Breast epithelium (tissue), 4 donors: ENCODE data around the gene AHDC1. TPM values are rescaled to one million over a fixed set of nuclear protein-coding genes. Genes with fewer than 3 reads are reported as not detected.
A peak's percentile ranks its signal among the peaks of the same experiment; 100 is the strongest.

ENCODE experiments used
- DNase-seq, 2 donors: peaks; one replicate each; pipeline ENCODE4 v3.0.0-alpha.2; 2019; ENCODE audit warnings: low spot score in 2 of 2
- H3K27ac ChIP-seq, 2 donors: fragments of 200-600 bp; sonication (generic) in 1 of 2; one replicate each; pipeline ENCODE4 v1.5.1; 2016 to 2019; ENCODE audit warnings: mild to moderate bottlenecking in 1 of 2
- H3K27me3 ChIP-seq, 2 donors: fragments of 200-600 bp; sonication (generic) in 1 of 2; one replicate each; pipeline versions ENCODE4 v1.5.1 to v1.6.0; 2017 to 2019; ENCODE audit warnings: control low read depth in 1 of 2, mild to moderate bottlenecking in 1 of 2
- H3K36me3 ChIP-seq: fragments of 200-600 bp; one replicate; pipeline ENCODE4 v1.5.1; 2019
- H3K4me1 ChIP-seq, 2 donors: fragments of 200-600 bp; sonication (generic); one replicate each; pipeline ENCODE4 v1.5.1; 2016 to 2019; ENCODE audit warnings: control low read depth in 1 of 2
- H3K4me3 ChIP-seq, 3 donors: fragments of 200-600 bp; sonication (generic); 1 replicate in 2 of 3; 2 replicates in 1 of 3; pipeline ENCODE4 v1.5.1; 2016 to 2019; ENCODE audit warnings: mild to moderate bottlenecking in 3 of 3, moderate library complexity in 2 of 3
- H3K9me3 ChIP-seq, 2 donors: fragments of 200-600 bp; sonication (generic) in 1 of 2; one replicate each; pipeline ENCODE4 v1.5.1; 2016 to 2019; ENCODE audit warnings: control low read depth in 1 of 2
- CTCF ChIP-seq, 3 donors: fragments of 450-650 bp; IDR thresholded peaks; one replicate each; pipeline ENCODE4 v1.5.1; 2016 to 2017; ENCODE audit warnings: antibody characterized with exemption in 3 of 3, mild to moderate bottlenecking in 3 of 3, moderate library complexity in 3 of 3
- POLR2A ChIP-seq: fragments of 450-650 bp; IDR thresholded peaks from one replicate; pipeline ENCODE4 v1.6.1; 2016; ENCODE audit warnings: antibody characterized with exemption, mild to moderate bottlenecking, moderate library complexity
- POLR2AphosphoS5 ChIP-seq, 3 donors: sonication (generic); formaldehyde crosslinking; IDR thresholded peaks; one replicate each; pipeline ENCODE4 v1.6.1; 2017; ENCODE audit warnings: antibody characterized with exemption in 3 of 3
- intact Hi-C: fragments of 100-400 bp; cut with DNase I; formaldehyde crosslinking; loops from one replicate; pipeline ENCODE4 v1.15.1; 2023; ENCODE audit warnings: low total_unique reads
- total RNA-seq, 3 donors: library from RNA; depleted of rRNA; stranded (reverse); fragments of >200 nt; gene quantifications; one replicate each; pipeline ENCODE4 v1.1.0, GENCODE V29; 2016

The AHDC1 gene
- total RNA-seq, 3 donors from 2014 or later = 10.7 to 17.1 (median 15.4) TPM

GRCh38 chr1:27609618-27610240, 5.8 kb upstream of the AHDC1 start:
- Histone ChIP-seq H3K27ac (no peak overlapping the region), H3K9me3 (no peaks in the 10 kb centered on the region)
- TF ChIP-seq POLR2AphosphoS5 (IDR thresholded peaks at IDR 0.05) (no peak), POLR2A (no peak), CTCF (IDR thresholded peaks at IDR 0.05) (no peak)

GRCh38 chr1:27609210-27609555, 5.2 kb upstream of the AHDC1 start:
- H3K4me3 ChIP-seq = no peak overlapping the region
- H3K4me1 ChIP-seq = no peaks in the 10 kb centered on the region
- H3K27me3 ChIP-seq = no peaks in the 10 kb centered on the region
- H3K36me3 ChIP-seq = no peaks in the 10 kb centered on the region
- no peak for DNase-seq
- intact Hi-C loops = loop anchor here (2.0 to 10.0 kb wide), 2 partner anchors 52 to 214 kb away; partner anchors contain the start of gene GPR3
- no peak overlapping the region for H3K27ac ChIP-seq
- H3K9me3 ChIP-seq = no peaks in the 10 kb centered on the region
- TF ChIP-seq POLR2A (no peak), POLR2AphosphoS5 (IDR thresholded peaks at IDR 0.05) (no peak), CTCF (IDR thresholded peaks at IDR 0.05) (no peak)

More at GRCh38 chr1:27609618-27610240, 5.8 kb upstream of the AHDC1 start:
- DNase-seq = no peak
- no peaks in the 10 kb centered on the region for H3K4me1 ChIP-seq
- H3K4me3 ChIP-seq = no peak overlapping the region
- no peaks in the 10 kb centered on the region for H3K27me3 ChIP-seq
- intact Hi-C loops = loop anchor here (2.0 to 10.0 kb wide), 2 partner anchors 51 to 215 kb away; partner anchors contain the start of gene GPR3
- no peaks in the 10 kb centered on the region for H3K36me3 ChIP-seq

GRCh38 chr1:27607239-27607804, 3.4 kb upstream of the AHDC1 start:
- intact Hi-C loops = loop anchor here (10.0 kb wide), 1 partner anchor 213 kb away; the partner anchor contains the start of gene GPR3
- no peaks in the 10 kb centered on the region for H3K27me3 ChIP-seq
- no peak for DNase-seq
- H3K9me3 ChIP-seq = no peaks in the 10 kb centered on the region
- H3K27ac ChIP-seq = peak overlapping the region in 1 of 2 donors; percentile 64
- H3K36me3 ChIP-seq = no peaks in the 10 kb centered on the region
- H3K4me1 ChIP-seq = no peaks in the 10 kb centered on the region
- TF ChIP-seq POLR2AphosphoS5 (IDR thresholded peaks at IDR 0.05) (no peak), POLR2A (no peak), CTCF (IDR thresholded peaks at IDR 0.05) (no peak)
- H3K4me3 ChIP-seq = no peak overlapping the region

- H3K27me3 ChIP-seq = no peaks in the 10 kb centered on the region
- H3K9me3 ChIP-seq = no peaks in the 10 kb centered on the region
- DNase-seq = no peak
- H3K4me1 ChIP-seq = no peaks in the 10 kb centered on the region
- intact Hi-C loops = loop anchor here (10.0 kb wide), 1 partner anchor 212 kb away; the partner anchor contains the start of gene GPR3
- H3K36me3 ChIP-seq = no peaks in the 10 kb centered on the region
- H3K4me3 ChIP-seq = no peak overlapping the region
- TF ChIP-seq CTCF (IDR thresholded peaks at IDR 0.05) = no peak
- no peak for TF ChIP-seq POLR2A
- no peak for TF ChIP-seq POLR2AphosphoS5 (IDR thresholded peaks at IDR 0.05)
- H3K27ac ChIP-seq = peak overlapping the region; percentile 5 to 64
Measured at GRCh38 chr1:27606708-27607238, 2.8 kb upstream of the AHDC1 start.
